ENCODE data around the gene DMBT1.

DNA sequence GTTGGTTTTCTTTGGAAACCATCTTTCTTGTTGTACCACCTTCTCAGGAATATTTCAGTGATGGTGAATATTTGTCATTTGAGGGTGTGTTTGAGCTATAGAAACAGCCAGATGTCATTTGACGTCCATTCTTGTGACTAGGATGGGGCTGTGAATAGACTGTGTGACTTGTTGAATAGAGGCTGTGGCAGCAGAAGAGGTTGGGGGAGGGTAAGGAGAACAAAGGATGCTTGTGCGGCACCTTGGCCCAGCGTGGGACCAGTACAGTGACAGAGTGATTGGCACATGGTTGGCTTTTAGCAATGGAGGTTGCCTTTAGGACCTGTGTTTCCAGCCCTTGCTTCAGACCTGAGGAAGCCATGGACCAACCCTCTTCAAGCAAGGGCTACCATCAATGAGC lies 11.3 kb downstream of the DMBT1 start:
- TF ChIP-seq, protein P1, sequence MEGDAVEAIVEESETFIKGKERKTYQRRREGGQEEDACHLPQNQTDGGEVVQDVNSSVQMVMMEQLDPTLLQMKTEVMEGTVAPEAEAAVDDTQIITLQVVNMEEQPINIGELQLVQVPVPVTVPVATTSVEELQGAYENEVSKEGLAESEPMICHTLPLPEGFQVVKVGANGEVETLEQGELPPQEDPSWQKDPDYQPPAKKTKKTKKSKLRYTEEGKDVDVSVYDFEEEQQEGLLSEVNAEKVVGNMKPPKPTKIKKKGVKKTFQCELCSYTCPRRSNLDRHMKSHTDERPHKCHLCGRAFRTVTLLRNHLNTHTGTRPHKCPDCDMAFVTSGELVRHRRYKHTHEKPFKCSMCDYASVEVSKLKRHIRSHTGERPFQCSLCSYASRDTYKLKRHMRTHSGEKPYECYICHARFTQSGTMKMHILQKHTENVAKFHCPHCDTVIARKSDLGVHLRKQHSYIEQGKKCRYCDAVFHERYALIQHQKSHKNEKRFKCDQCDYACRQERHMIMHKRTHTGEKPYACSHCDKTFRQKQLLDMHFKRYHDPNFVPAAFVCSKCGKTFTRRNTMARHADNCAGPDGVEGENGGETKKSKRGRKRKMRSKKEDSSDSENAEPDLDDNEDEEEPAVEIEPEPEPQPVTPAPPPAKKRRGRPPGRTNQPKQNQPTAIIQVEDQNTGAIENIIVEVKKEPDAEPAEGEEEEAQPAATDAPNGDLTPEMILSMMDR (conservative IDR thresholded peaks at IDR 0.05 in 1 of 2, IDR thresholded peaks at IDR 0.05 in 1 of 2; ENCODE audit: extremely low read depth in 1 of 2, insufficient read depth in 1 of 2, low read depth in 1 of 2, low read length in 2 of 2), result no peak
- no peak for TF ChIP-seq EZH2 (IDR thresholded peaks at IDR 0.05; ENCODE audit: borderline replicate concordance, low read length)

Data from mammary epithelial cell (primary cell).